Kidney tubule cell (primary cell): Measurements from ENCODE around the gene SNX13.
"Not testable (repeated sequence)": the region's sequence is repeated elsewhere in the genome, so short reads cannot be mapped to it uniquely, and the experiment has no call there.

ENCODE experiments used
- DNase-seq: peaks from one replicate; pipeline ENCODE4 v3.0.0-alpha.2; 2018; ENCODE audit warnings: low spot score

The SNX13 gene

GRCh38 chr7:17845197-17845547 lies 95.1 kb downstream of the SNX13 start:
- DNase-seq, result no peak

- no peak for DNase-seq
These were observed 95.6 kb downstream of the SNX13 start for GRCh38 chr7:17844514-17845196.

- no peak for DNase-seq
These were observed 96.3 kb downstream of the SNX13 start for GRCh38 chr7:17844022-17844421.

GRCh38 chr7:17843041-17843440 lies 97.3 kb downstream of the SNX13 start:
- DNase-seq, result no peak

GRCh38 chr7:17832820-17833355 lies 107.4 kb downstream of the SNX13 start:
- DNase-seq, result peak; percentile 33

- DNase-seq, result no peak
These were observed 108.1 kb downstream of the SNX13 start for GRCh38 chr7:17832242-17832641.

GRCh38 chr7:17830206-17830605 lies 110.1 kb downstream of the SNX13 start:
- no peak for DNase-seq

GRCh38 chr7:17829001-17829400 lies 111.3 kb downstream of the SNX13 start:
- DNase-seq, result no peak

GRCh38 chr7:17822547-17823173 lies 117.6 kb downstream of the SNX13 start:
- no peak for DNase-seq

GRCh38 chr7:17816903-17817302 lies 123.4 kb downstream of the SNX13 start:
- no peak for DNase-seq

GRCh38 chr7:17815318-17815717 lies 125.0 kb downstream of the SNX13 start:
- DNase-seq, result no peak

- no peak for DNase-seq
These were observed 126.2 kb downstream of the SNX13 start for GRCh38 chr7:17814058-17814457.

- DNase-seq, result not testable (repeated sequence)
These were observed 131.1 kb downstream of the SNX13 start for GRCh38 chr7:17809215-17809614.

GRCh38 chr7:17807242-17807641 lies 133.1 kb downstream of the SNX13 start:
- no peak for DNase-seq

- DNase-seq, result no peak
These were observed 133.7 kb downstream of the SNX13 start for GRCh38 chr7:17806631-17807030.

GRCh38 chr7:17802056-17802455 lies 138.2 kb downstream of the SNX13 start:
- DNase-seq, result peak; percentile 8

GRCh38 chr7:17792075-17792936 lies 148.0 kb downstream of the SNX13 start:
- DNase-seq, result no peak

GRCh38 chr7:17787257-17787656 lies 153.0 kb downstream of the SNX13 start:
- peak; percentile 38 for DNase-seq

GRCh38 chr7:17786314-17786852 lies 153.9 kb downstream of the SNX13 start:
- DNase-seq, result no peak

GRCh38 chr7:17782216-17782549 lies 158.1 kb downstream of the SNX13 start:
- DNase-seq, result no peak

GRCh38 chr7:17781491-17782215 lies 158.6 kb downstream of the SNX13 start:
- no peak for DNase-seq

- DNase-seq, result no peak
These were observed 160.9 kb downstream of the SNX13 start for GRCh38 chr7:17779381-17779780.
